Measurements from ENCODE around the gene MVB12B.

The MVB12B gene

GRCh38 chr9:126464694-126465441 is 138.2 kb downstream of the MVB12B start:
- no peak for DNase-seq

GRCh38 chr9:126465977-126466376 is 139.3 kb downstream of the MVB12B start:
- DNase-seq: no peak

- DNase-seq: no peak
These were observed 141.7 kb downstream of the MVB12B start for GRCh38 chr9:126468141-126468825.

DNA sequence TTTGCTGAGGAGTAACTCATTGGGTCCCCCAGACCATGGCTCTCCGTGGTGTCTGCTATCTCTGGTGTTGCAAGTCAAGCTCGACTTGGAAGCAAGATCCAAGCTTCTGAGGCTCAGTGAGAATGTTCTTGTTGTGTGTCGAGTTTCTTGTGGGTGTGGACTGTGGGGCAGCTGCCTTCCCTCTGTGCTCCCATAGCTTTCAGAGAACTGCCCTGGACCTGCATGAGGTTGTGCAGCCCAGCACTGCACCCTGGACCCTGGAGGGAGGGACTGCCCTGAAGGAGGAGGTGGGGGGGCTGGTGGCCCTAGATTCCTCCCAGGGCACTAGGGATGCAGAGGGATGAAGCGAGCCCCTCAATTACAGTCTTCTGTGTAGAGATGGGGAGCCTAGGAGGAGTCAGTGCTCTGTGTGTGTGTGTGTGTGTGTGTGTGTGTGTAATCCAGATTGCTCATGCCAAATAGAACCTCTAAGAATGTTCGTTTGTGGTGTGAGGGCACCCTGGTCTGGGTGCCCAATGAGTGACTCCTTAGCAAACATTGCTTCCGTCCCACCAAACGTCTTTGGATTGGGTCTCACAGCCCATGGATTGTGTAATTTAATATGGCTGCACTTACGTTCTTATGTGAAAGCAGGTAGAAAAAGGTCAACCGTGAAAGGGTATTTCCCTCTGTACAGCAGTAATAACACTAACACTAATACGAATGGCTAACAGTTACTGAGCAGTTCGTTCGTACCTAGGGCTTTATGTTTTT is 143.8 kb downstream of the MVB12B start:
- no peak for DNase-seq

- DNase-seq: peak in 8 of 56 donors; percentile 24 to 53 (median 32)
These were observed 144.5 kb downstream of the MVB12B start for GRCh38 chr9:126471084-126471624.

GRCh38 chr9:126472198-126472947 is 145.7 kb downstream of the MVB12B start:
- no peak for DNase-seq

DNA sequence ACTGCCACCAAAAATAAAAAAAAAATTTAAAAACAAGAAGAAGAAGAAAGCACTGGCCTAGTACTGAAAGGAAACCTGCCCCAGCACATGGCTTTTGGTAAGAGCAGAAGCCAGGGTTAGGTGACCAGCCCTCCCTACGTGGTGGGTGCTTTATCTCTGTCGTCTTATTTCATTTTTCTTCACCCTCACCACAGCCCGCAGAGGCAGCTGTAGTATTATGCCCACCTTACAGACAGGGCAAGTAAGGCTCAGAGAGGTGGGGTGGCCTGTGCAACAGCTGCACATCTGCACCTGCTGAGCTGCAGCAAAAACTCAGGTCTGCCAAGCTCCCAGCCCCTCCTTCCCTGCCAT is 146.3 kb downstream of the MVB12B start:
- DNase-seq: no peak

DNA sequence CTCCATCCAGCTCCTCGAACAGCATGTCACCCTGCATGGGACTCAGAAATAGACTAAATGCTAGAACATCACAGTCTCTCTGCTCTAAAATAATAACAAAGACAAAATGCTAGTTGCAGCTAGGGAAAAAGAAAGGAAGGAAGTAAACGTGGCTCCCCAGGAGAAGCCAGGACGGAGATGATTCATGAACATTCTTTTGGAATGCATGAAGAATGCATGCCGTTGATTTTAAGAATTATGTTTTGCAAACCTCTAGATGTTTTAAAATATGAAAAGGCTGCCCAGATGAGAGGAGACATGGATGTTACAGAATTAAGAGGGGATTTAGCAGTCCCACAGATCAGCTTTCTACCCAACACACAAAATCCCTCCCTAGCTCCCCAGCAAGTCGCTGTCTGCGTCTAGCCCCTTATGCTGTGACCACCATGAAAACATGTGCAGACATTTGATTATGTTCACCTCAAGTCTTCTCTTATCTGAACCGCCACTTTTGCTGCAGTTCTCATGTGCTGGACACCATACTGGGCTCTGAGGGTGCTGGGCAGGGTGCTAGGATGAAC is 147.7 kb downstream of the MVB12B start:
- no peak for DNase-seq

DNA sequence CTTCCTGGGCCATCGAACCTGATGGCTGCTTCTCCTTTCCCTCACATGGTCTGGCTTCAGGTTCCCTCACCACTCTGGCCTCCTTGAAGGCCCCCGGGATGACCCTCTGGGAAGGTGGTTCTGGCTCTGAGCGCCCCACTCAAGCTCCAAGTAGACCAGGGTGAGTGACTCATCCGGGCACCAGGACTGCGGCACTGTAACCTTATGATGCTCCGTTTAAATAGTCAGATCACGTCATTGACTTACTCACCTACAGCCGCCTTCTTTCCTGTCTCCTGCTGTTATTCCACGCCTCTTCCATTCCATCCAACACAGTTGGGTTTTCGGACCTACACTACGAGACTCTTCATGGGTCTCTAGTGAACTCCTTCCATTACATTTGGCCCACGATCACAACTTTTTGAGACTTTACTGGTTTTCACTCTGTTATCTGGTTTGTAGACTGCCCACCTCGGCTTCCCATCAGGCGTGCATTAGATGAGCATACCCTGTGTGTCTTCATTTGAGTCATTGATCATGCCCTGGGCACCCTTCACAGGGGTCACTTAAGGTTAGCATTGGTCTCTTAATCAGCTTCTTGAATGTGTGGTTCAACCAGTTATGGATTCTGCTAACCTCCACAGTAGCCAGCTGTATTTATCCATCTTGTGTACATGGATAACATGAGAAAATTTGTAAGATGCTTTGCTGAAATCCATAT is 148.3 kb downstream of the MVB12B start:
- peak in 1 of 56 donors; percentile 35 for DNase-seq

- no peak for DNase-seq
These were observed 149.4 kb downstream of the MVB12B start for GRCh38 chr9:126475933-126476555.

DNA sequence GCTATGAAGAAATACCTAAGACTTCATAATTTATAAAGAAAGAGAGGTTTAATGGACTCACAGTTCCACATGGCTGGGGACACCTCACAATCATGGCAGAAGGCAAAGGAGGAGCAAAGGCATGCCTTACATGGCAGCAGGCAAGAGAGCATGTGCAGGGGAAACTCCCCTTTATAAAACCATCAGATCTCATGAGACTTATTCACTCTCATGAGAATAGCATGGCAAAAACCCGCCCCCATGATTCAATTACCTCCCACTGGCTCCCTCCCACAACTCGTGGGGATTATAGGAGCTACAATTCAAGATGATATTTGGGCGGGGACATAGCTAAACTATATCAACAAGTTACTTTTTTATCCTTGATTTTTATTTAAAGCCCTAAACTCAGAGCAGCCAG is 150.8 kb downstream of the MVB12B start:
- peak in 13 of 56 donors; percentile 26 to 68 (median 38) for DNase-seq

DNA sequence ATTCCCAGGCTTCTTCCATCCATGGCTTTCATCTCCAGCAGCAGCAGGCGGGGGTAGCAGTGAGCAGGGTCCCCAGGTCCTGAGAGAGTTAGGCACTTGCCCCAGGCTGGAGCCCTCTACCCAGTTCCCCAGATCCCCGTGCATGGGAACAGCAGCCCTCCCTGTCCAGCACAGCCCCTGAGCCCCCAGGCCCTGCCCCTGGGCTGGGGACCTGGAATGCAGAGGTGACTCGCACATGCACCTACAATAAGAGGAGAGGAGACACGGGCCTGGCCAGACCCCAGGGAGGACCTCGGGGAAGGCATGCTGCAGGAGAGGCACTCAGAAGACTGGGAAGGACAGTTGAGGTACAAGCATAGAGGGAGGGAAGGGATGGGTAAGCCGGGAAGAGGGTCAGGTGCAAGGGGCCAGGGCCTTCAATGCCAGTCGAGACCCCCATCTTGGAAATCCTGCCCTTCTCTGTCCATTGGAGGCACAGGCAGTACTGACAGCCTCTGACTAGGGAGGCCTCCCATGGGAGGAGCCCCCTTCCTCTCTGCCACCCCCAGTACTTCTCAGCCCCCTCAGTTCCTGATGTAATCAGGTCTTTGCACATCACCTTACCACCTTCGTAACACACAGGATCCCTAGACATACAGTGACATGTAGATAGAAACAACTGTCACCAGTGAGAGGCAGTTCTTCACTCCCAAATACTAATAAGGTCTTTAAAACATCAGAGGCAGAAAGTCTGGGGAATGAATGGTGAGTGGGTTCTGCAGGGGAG is 151.8 kb downstream of the MVB12B start:
- DNase-seq: peak in 11 of 56 donors; percentile 27 to 64 (median 35)

DNA sequence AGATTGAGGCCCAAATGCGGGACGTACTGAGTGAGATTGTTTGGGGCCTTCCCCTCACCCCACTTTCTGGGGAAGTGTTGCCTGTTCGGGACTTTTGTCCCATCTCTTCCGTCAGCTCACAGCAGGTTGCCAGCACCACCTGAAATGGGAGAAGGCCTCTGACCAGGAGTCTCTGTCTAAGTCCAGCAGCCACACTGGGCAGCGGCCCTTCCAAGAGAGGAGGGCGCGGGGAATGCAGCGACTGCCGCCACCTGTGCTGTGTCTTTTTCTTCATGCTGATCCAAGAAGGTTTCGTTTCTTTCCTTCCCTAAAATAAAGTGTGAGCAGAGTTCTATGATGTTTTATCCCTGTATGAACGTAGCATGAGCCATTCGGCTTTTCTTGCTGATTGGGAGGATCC is 152.9 kb downstream of the MVB12B start:
- DNase-seq: no peak

DNA sequence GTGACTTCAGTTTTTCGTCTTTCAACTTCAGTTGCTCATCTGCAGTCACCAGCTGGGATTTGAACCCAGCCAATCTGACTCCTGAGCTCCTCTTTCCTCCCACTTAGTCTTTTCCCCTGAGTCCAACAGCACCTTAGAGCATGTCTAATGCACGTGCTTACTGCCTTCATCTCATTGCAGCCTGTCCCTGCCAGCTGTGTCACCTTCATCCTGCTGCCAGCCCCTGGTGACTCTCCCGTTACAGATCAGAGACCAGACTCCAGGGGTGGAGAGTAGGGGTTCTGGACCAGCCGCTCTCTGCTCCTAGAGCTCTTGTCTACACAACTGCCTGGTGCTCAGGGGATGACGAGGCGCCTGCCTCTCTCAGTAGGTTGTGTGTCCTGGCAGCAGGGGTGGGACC is 154.2 kb downstream of the MVB12B start:
- DNase-seq: no peak

DNA sequence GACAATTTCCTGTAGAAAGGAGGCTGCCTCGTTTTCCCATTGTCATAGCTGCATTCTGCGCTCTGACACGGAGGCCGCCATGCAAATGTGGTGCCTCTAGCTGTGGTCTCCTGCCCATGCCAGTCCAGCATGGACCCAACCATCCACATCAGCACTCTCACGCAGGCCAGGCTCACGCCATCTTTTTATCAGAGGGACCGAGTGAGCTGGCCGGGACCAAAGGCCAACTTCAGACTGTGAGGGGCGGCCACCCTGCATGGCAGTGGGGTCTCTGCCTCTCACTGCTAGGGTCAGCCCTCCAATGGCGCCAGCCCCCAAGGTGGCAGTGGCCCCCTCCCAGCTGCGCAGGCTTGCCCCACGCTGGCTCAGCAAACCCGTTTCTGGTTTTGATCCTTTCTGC is 155.2 kb downstream of the MVB12B start:
- DNase-seq: no peak

GRCh38 chr9:126482361-126483044 is 155.9 kb downstream of the MVB12B start:
- peak in 54 of 56 donors; percentile 17 to 86 (median 60) for DNase-seq

DNA sequence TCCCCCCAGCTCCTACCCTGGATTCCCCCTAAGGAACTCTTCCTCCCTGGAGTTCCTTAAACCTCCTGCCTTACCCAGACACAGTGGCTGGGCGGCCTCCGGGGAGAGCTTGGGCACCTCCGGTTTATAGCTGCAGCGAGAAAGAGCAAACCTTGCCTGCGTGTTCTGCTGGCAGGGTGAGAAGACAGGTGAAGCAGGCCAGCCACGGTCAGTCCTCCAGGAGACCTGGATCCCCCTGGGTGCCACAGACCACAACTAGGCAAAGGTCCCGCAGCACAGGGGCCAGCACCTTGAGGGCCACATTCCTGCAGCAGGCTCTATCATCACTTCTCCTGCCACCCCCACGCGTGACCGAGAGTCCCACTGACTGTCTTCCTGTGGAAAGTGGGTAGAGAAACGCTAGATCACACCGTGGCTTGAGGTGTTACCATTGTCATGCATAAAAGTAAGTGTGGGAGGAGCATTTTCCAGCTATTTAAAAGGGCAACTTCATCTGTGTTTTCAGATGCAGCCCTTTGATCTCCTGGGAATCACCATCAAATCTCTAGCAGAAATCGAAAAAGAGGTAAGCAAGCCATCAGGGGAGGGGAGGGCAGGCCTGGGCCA is 156.9 kb downstream of the MVB12B start:
- DNase-seq: no peak

GRCh38 chr9:126485662-126486061 is 159.0 kb downstream of the MVB12B start:
- DNase-seq: no peak
